ENCODE measurements around the gene MALRD1. TPM values are rescaled to one million over a fixed set of nuclear protein-coding genes. Genes with fewer than 3 reads are reported as not detected.

Gene MALRD1
- total RNA-seq, 4 donors from 2014 or later, result 1.0 to 4.1 (median 2.6) TPM; not detected in 1

GRCh38 chr10:19620811-19621210, 572.2 kb downstream of the MALRD1 start:
- TF ChIP-seq CTCF (IDR thresholded peaks at IDR 0.05; ENCODE audit: low read depth), result no peak

- TF ChIP-seq CTCF (IDR thresholded peaks at IDR 0.05; ENCODE audit: low read depth), result no peak
Measured at GRCh38 chr10:19623321-19623720, 574.7 kb downstream of the MALRD1 start.

GRCh38 chr10:19626156-19626555, 577.6 kb downstream of the MALRD1 start:
- TF ChIP-seq CTCF (IDR thresholded peaks at IDR 0.05; ENCODE audit: low read depth), result no peak

GRCh38 chr10:19628767-19629560, 580.4 kb downstream of the MALRD1 start:
- TF ChIP-seq CTCF (IDR thresholded peaks at IDR 0.05; ENCODE audit: low read depth), result no peak

GRCh38 chr10:19629567-19629966, 581.0 kb downstream of the MALRD1 start:
- TF ChIP-seq CTCF (IDR thresholded peaks at IDR 0.05; ENCODE audit: low read depth), result no peak

- TF ChIP-seq CTCF (IDR thresholded peaks at IDR 0.05; ENCODE audit: low read depth), result no peak
Measured at GRCh38 chr10:19634163-19634562, 585.6 kb downstream of the MALRD1 start.

GRCh38 chr10:19638182-19638895, 589.7 kb downstream of the MALRD1 start:
- no peak for TF ChIP-seq CTCF (IDR thresholded peaks at IDR 0.05; ENCODE audit: low read depth)
